BLaER1 (cell line): ENCODE results near the gene USP12.

Experiments
- H3K27ac ChIP-seq: shearing (Covaris generic); formaldehyde crosslinking; 2 replicates; pipeline ENCODE4 v1.8.1; 2022
- H3K27me3 ChIP-seq: shearing (Covaris generic); formaldehyde crosslinking; 2 replicates; pipeline ENCODE4 v1.8.1; 2022
- H3K36me3 ChIP-seq: shearing (Covaris generic); formaldehyde crosslinking; 2 replicates; pipeline ENCODE4 v1.8.1; 2022
- H3K4me1 ChIP-seq: shearing (Covaris generic); formaldehyde crosslinking; 2 replicates; pipeline ENCODE4 v1.8.1; 2022
- H3K4me2 ChIP-seq: shearing (Covaris generic); formaldehyde crosslinking; 2 replicates; pipeline ENCODE4 v1.8.1; 2022
- H3K4me3 ChIP-seq: shearing (Covaris generic); formaldehyde crosslinking; 2 replicates; pipeline ENCODE4 v1.8.1; 2022
- H3K9ac ChIP-seq: shearing (Covaris generic); formaldehyde crosslinking; 2 replicates; pipeline ENCODE4 v1.8.1; 2022
- H3K9me3 ChIP-seq: shearing (Covaris generic); formaldehyde crosslinking; 2 replicates; pipeline ENCODE4 v1.8.1; 2022
- H4K20me1 ChIP-seq: shearing (Covaris generic); formaldehyde crosslinking; 2 replicates; pipeline ENCODE4 v1.8.1; 2022
- Cebpa-rat ChIP-seq: shearing (Covaris generic); IDR thresholded peaks from 2 replicates; pipeline ENCODE4 v1.8.1; 2022

The USP12 gene

GRCh38 chr13:27028683-27029480 lies 142.7 kb downstream of the USP12 start:
- Histone ChIP-seq H3K4me2 (no peak overlapping the region), H3K9me3 (no peaks in the 10 kb centered on the region), H3K27ac (no peak overlapping the region), H3K4me1 (peaks cover 11% of the 10 kb centered on the region), H3K27me3 (no peaks in the 10 kb centered on the region), H3K9ac (no peak overlapping the region), H3K4me3 (no peak overlapping the region), H3K36me3 (no peaks in the 10 kb centered on the region), H4K20me1 (no peaks in the 10 kb centered on the region)
- no peak for TF ChIP-seq Cebpa-rat

- H3K36me3 ChIP-seq = no peaks in the 10 kb centered on the region
- no peaks in the 10 kb centered on the region for H4K20me1 ChIP-seq
- no peak overlapping the region for H3K9ac ChIP-seq
- no peak overlapping the region for H3K4me3 ChIP-seq
- H3K4me1 ChIP-seq = peaks cover 11% of the 10 kb centered on the region
- H3K4me2 ChIP-seq = 0 out of 2 replicates have a peak overlapping the region, but pooled peaks have one; percentile 51
- no peaks in the 10 kb centered on the region for H3K9me3 ChIP-seq
- no peak for TF ChIP-seq Cebpa-rat
- H3K27ac ChIP-seq = no peak overlapping the region
- no peaks in the 10 kb centered on the region for H3K27me3 ChIP-seq
Measured at GRCh38 chr13:27027086-27027667, 144.4 kb downstream of the USP12 start.

- Histone ChIP-seq H3K9ac (no peak overlapping the region), H4K20me1 (no peaks in the 10 kb centered on the region), H3K27me3 (no peaks in the 10 kb centered on the region), H3K4me2 (peak overlapping the region; percentile 51), H3K4me3 (no peak overlapping the region), H3K36me3 (no peaks in the 10 kb centered on the region), H3K9me3 (no peaks in the 10 kb centered on the region), H3K4me1 (peaks cover 11% of the 10 kb centered on the region), H3K27ac (no peak overlapping the region)
- no peak for TF ChIP-seq Cebpa-rat
Measured at GRCh38 chr13:27026396-27026795, 145.2 kb downstream of the USP12 start.

- Histone ChIP-seq H3K9me3 (no peaks in the 10 kb centered on the region), H3K27me3 (no peaks in the 10 kb centered on the region), H3K4me3 (no peak overlapping the region), H3K27ac (no peak overlapping the region), H3K9ac (no peak overlapping the region), H3K4me2 (no peak overlapping the region), H4K20me1 (no peaks in the 10 kb centered on the region), H3K36me3 (no peaks in the 10 kb centered on the region), H3K4me1 (peaks cover 11% of the 10 kb centered on the region)
- TF ChIP-seq Cebpa-rat = no peak
Measured at GRCh38 chr13:27024776-27025492, 146.7 kb downstream of the USP12 start.

GRCh38 chr13:27024074-27024461 lies 147.5 kb downstream of the USP12 start:
- H3K4me2 ChIP-seq = no peak overlapping the region
- H3K36me3 ChIP-seq = no peaks in the 10 kb centered on the region
- TF ChIP-seq Cebpa-rat = no peak
- H3K4me1 ChIP-seq = peaks cover 11% of the 10 kb centered on the region
- H3K9ac ChIP-seq = no peak overlapping the region
- H4K20me1 ChIP-seq = no peaks in the 10 kb centered on the region
- H3K27me3 ChIP-seq = no peaks in the 10 kb centered on the region
- H3K4me3 ChIP-seq = no peak overlapping the region
- no peak overlapping the region for H3K27ac ChIP-seq
- H3K9me3 ChIP-seq = no peaks in the 10 kb centered on the region

- Histone ChIP-seq H3K4me3 (no peak overlapping the region), H3K36me3 (no peaks in the 10 kb centered on the region), H3K9me3 (no peaks in the 10 kb centered on the region), H4K20me1 (no peaks in the 10 kb centered on the region), H3K27me3 (no peaks in the 10 kb centered on the region), H3K4me2 (no peak overlapping the region), H3K4me1 (peaks cover 11% of the 10 kb centered on the region), H3K9ac (no peak overlapping the region), H3K27ac (no peak overlapping the region)
- no peak for TF ChIP-seq Cebpa-rat
Measured at GRCh38 chr13:27023385-27024073, 148.1 kb downstream of the USP12 start.

- H3K27ac ChIP-seq = no peak overlapping the region
- H3K4me1 ChIP-seq = peaks cover 11% of the 10 kb centered on the region
- H3K27me3 ChIP-seq = no peaks in the 10 kb centered on the region
- TF ChIP-seq Cebpa-rat = no peak
- no peak overlapping the region for H3K4me2 ChIP-seq
- H4K20me1 ChIP-seq = no peaks in the 10 kb centered on the region
- no peak overlapping the region for H3K4me3 ChIP-seq
- no peak overlapping the region for H3K9ac ChIP-seq
- H3K9me3 ChIP-seq = no peaks in the 10 kb centered on the region
- no peaks in the 10 kb centered on the region for H3K36me3 ChIP-seq
Measured at GRCh38 chr13:27022571-27023311, 148.9 kb downstream of the USP12 start.

GRCh38 chr13:27020415-27020814 lies 151.2 kb downstream of the USP12 start:
- Histone ChIP-seq H3K4me1 (no peaks in the 10 kb centered on the region), H3K27ac (no peak overlapping the region), H3K4me2 (no peak overlapping the region), H3K9ac (no peak overlapping the region), H3K9me3 (no peaks in the 10 kb centered on the region), H4K20me1 (no peaks in the 10 kb centered on the region), H3K36me3 (no peaks in the 10 kb centered on the region), H3K4me3 (no peak overlapping the region), H3K27me3 (no peaks in the 10 kb centered on the region)
- no peak for TF ChIP-seq Cebpa-rat

GRCh38 chr13:27018882-27019281 lies 152.7 kb downstream of the USP12 start:
- no peak overlapping the region for H3K4me2 ChIP-seq
- no peaks in the 10 kb centered on the region for H3K4me1 ChIP-seq
- no peaks in the 10 kb centered on the region for H3K9me3 ChIP-seq
- H3K27me3 ChIP-seq = no peaks in the 10 kb centered on the region
- no peak overlapping the region for H3K9ac ChIP-seq
- no peak overlapping the region for H3K4me3 ChIP-seq
- no peaks in the 10 kb centered on the region for H4K20me1 ChIP-seq
- no peak overlapping the region for H3K27ac ChIP-seq
- H3K36me3 ChIP-seq = no peaks in the 10 kb centered on the region
- no peak for TF ChIP-seq Cebpa-rat
